Esophagus mucosa (tissue), 1 donor: ENCODE results near the gene RASA4B. TPM values are rescaled to one million over a fixed set of nuclear protein-coding genes. Genes with fewer than 3 reads are reported as not detected.
"Not testable (repeated sequence)": the region's sequence is repeated elsewhere in the genome, so short reads cannot be mapped to it uniquely, and the experiment has no call there.

Experiments used
- ATAC-seq: fragments of 200-7000 bp; cut with Tn5 transposase; one replicate; pipeline ENCODE4 v1.9.1; 2020
- total RNA-seq: library from RNA; stranded (reverse); gene quantifications from one replicate; pipeline ENCODE4 v1.2.4, GENCODE V29; 2023
- donor health status: DM: yes; HTN: yes; CAD: no.

The RASA4B gene
- 2.8 TPM for total RNA-seq

- peak; percentile 96 for ATAC-seq
Measured at GRCh38 chr7:102517550-102518147, at the start of gene RASA4B. TSS of gene RASA4B (minus strand) at chr7:102517777. CDS start at chr7:102517710, 67 bp downstream.

GRCh38 chr7:102550808-102551422, 33.3 kb upstream of the RASA4B start, which contains the start of gene SPDYE2:
TSS of gene SPDYE2 (plus strand) at chr7:102551226. CDS start at chr7:102553256, 2,030 bp downstream.
- ATAC-seq: peak; percentile 47

- peak; percentile 70 for ATAC-seq
Measured at GRCh38 chr7:102546353-102546752, 28.8 kb upstream of the RASA4B start.

- ATAC-seq: not testable (repeated sequence)
Measured at GRCh38 chr7:102545288-102545687, 27.7 kb upstream of the RASA4B start.

- peak; percentile 75 for ATAC-seq
Measured at GRCh38 chr7:102544372-102544771, 26.8 kb upstream of the RASA4B start.

- ATAC-seq: peak; percentile 74
Measured at GRCh38 chr7:102543596-102543995, 26.0 kb upstream of the RASA4B start, which contains the start of gene UPK3BL2. TSS of gene UPK3BL2 (minus strand) at chr7:102543696. CDS start at chr7:102543636, 60 bp downstream.

GRCh38 chr7:102542771-102543170, 25.2 kb upstream of the RASA4B start:
- ATAC-seq: not testable (repeated sequence)

- not testable (repeated sequence) for ATAC-seq
Measured at GRCh38 chr7:102542083-102542482, 24.5 kb upstream of the RASA4B start.

- not testable (repeated sequence) for ATAC-seq
Measured at GRCh38 chr7:102540604-102541003, 23.0 kb upstream of the RASA4B start.

GRCh38 chr7:102535062-102535615, 17.6 kb upstream of the RASA4B start:
- ATAC-seq: not testable (repeated sequence)

- peak; percentile 20 for ATAC-seq
Measured at GRCh38 chr7:102532127-102532526, 14.6 kb upstream of the RASA4B start.

- peak; percentile 41 for ATAC-seq
Measured at GRCh38 chr7:102531583-102531982, 14.0 kb upstream of the RASA4B start.

GRCh38 chr7:102527822-102528793, 10.5 kb upstream of the RASA4B start:
- peak; percentile 17 for ATAC-seq

- not testable (repeated sequence) for ATAC-seq
Measured at GRCh38 chr7:102527182-102527581, 9.6 kb upstream of the RASA4B start.

- ATAC-seq: peak; percentile 19
Measured at GRCh38 chr7:102524803-102525202, 7.2 kb upstream of the RASA4B start.

- not testable (repeated sequence) for ATAC-seq
Measured at GRCh38 chr7:102520797-102521196, 3.2 kb upstream of the RASA4B start.

GRCh38 chr7:102516951-102517350, 626 bp downstream of the RASA4B start:
- peak; percentile 20 for ATAC-seq

GRCh38 chr7:102515889-102516288, 1.7 kb downstream of the RASA4B start:
- ATAC-seq: not testable (repeated sequence)

GRCh38 chr7:102514881-102515721, 2.5 kb downstream of the RASA4B start:
- peak; percentile 40 for ATAC-seq

GRCh38 chr7:102512642-102513221, 4.8 kb downstream of the RASA4B start:
- not testable (repeated sequence) for ATAC-seq
